Naive thymus-derived CD4-positive, alpha-beta T cell (primary cell): ENCODE data around the gene GAK. TPM values are rescaled to one million over a fixed set of nuclear protein-coding genes. Genes with fewer than 3 reads are reported as not detected.

Experiments used
- ATAC-seq: fragments of 150-1000 bp; cut with Tn5 transposase; 2 replicates; pipeline ENCODE4 v1.10.0; 2021; ENCODE audit warnings: mild to moderate bottlenecking, moderate library complexity
- CTCF ChIA-PET: fragments of 350-600 bp; sonication (Branson Sonifier 250); formaldehyde crosslinking; loops from one replicate; lab custom pipeline; 2021; ENCODE audit warnings: antibody characterized with exemption; lab: Charles Lee
- POLR2A ChIA-PET: fragments of 350-600 bp; sonication (Branson Sonifier 250); formaldehyde crosslinking; loops from one replicate; lab custom pipeline; 2021; ENCODE audit warnings: antibody characterized with exemption, inconsistent platforms; lab: Charles Lee
- DNase-seq, 9 donors: peaks; one replicate each; pipeline versions ENCODE4 v3.0.0 to v3.0.0-alpha.2; 2020 to 2022; ENCODE audit warnings: mixed read lengths in 1 of 9
- H3K27ac ChIP-seq: one replicate; pipeline ENCODE4 v1.7.0; 2013; ENCODE audit warnings: mild to moderate bottlenecking, low read depth, low read length, moderate library complexity
- H3K27me3 ChIP-seq, 2 donors: one replicate each; pipeline ENCODE4 v1.7.0; 2013; ENCODE audit warnings: low read length in 2 of 2, mild to moderate bottlenecking in 2 of 2, moderate library complexity in 2 of 2; ENCODE audit not compliant: control insufficient read depth in 2 of 2, insufficient read depth in 2 of 2
- H3K36me3 ChIP-seq, 3 experiments: 1 replicate in 2 of 3; 2 replicates in 1 of 3; pipeline ENCODE4 v1.7.0; 2013; ENCODE audit warnings: low read length in 3 of 3, mild to moderate bottlenecking in 3 of 3, moderate library complexity in 1 of 3; ENCODE audit not compliant: insufficient read depth in 3 of 3, control insufficient read depth in 2 of 3
- H3K4me1 ChIP-seq, 2 donors: one replicate each; pipeline ENCODE4 v1.7.0; 2013; ENCODE audit warnings: low read length in 2 of 2, mild to moderate bottlenecking in 2 of 2, moderate library complexity in 1 of 2; ENCODE audit not compliant: control insufficient read depth in 2 of 2, insufficient read depth in 2 of 2
- H3K4me3 ChIP-seq: 2 replicates; pipeline ENCODE4 v1.7.0; 2013; ENCODE audit warnings: mild to moderate bottlenecking, low read length
- H3K9me3 ChIP-seq, 3 experiments: 1 replicate in 2 of 3; 2 replicates in 1 of 3; pipeline ENCODE4 v1.7.0; 2013; ENCODE audit warnings: low read length in 3 of 3; ENCODE audit not compliant: control insufficient read depth in 2 of 3
- H3K27ac Mint-ChIP-seq, 9 donors: one replicate each; pipeline ENCODE4 v1.8.0; 2020 to 2022; ENCODE audit warnings: mixed read lengths in 9 of 9, mild to moderate bottlenecking in 8 of 9, moderate library complexity in 5 of 9, inconsistent platforms in 2 of 9
- H3K27me3 Mint-ChIP-seq, 5 donors: one replicate each; pipeline ENCODE4 v1.8.0; 2021 to 2022; ENCODE audit warnings: mixed read lengths in 5 of 5, mild to moderate bottlenecking in 1 of 5
- H3K36me3 Mint-ChIP-seq, 5 donors: one replicate each; pipeline ENCODE4 v1.8.0; 2020 to 2022; ENCODE audit warnings: mixed read lengths in 5 of 5, mild to moderate bottlenecking in 3 of 5, inconsistent platforms in 1 of 5
- H3K4me1 Mint-ChIP-seq, 7 donors: one replicate each; pipeline ENCODE4 v1.8.0; 2020 to 2022; ENCODE audit warnings: mixed read lengths in 7 of 7, mild to moderate bottlenecking in 3 of 7, inconsistent platforms in 1 of 7
- H3K4me3 Mint-ChIP-seq, 10 donors: one replicate each; pipeline ENCODE4 v1.8.0; 2020 to 2022; ENCODE audit warnings: mild to moderate bottlenecking in 10 of 10, mixed read lengths in 10 of 10, moderate library complexity in 6 of 10, inconsistent platforms in 2 of 10
- H3K9me3 Mint-ChIP-seq, 11 donors: one replicate each; pipeline ENCODE4 v1.8.0; 2020 to 2022; ENCODE audit warnings: mixed read lengths in 11 of 11, mild to moderate bottlenecking in 4 of 11, inconsistent platforms in 1 of 11, moderate library complexity in 1 of 11
- intact Hi-C, 2 donors: fragments of 100-400 bp; cut with micrococcal nuclease; formaldehyde crosslinking; loops; one replicate each; pipeline ENCODE4 v1.15.1; 2023
- polyA plus RNA-seq, 2 donors: library from polyadenylated mRNA; unstranded; fragments of 300-500 nt; fragmentation: Illumina TruSeq; gene quantifications; one replicate each; pipeline ENCODE4 v1.2.3, GENCODE V29; 2021
- total RNA-seq, 6 experiments: library from RNA in 5 of 6; stranded (reverse) in 5 of 6; gene quantifications; 1 replicate in 5 of 6; 2 replicates in 1 of 6; pipeline ENCODE4 v1.2.3 and lab custom pipeline; 2021 to 2026

The GAK gene
- total and polyA plus RNA-seq, 7 experiments from 2014 or later = 34.0 to 206 (median 170) TPM

- ChIA-PET POLR2A (no interaction called here), CTCF (no interaction called here)
- no peak for DNase-seq
- H3K27ac ChIP-seq = no peak overlapping the region
- no peaks in the 10 kb centered on the region for H3K27me3 ChIP-seq
- H3K4me1 ChIP-seq = no peaks in the 10 kb centered on the region
- intact Hi-C loops = no loop called here
- H3K4me1 Mint-ChIP-seq = peaks cover 0 to 6% (median 3%) of the 10 kb centered on the region in 7 donors
- peaks cover 7 to 42% (median 28%) of the 10 kb centered on the region in 5 donors for H3K36me3 Mint-ChIP-seq
- no peak overlapping the region for H3K27ac Mint-ChIP-seq
- peak; percentile 4 for ATAC-seq
- no peaks in the 10 kb centered on the region for H3K27me3 Mint-ChIP-seq
- no peak overlapping the region for H3K4me3 Mint-ChIP-seq
- peaks cover 0 to 97% (median 6%) of the 10 kb centered on the region in 3 experiments for H3K36me3 ChIP-seq
- H3K4me3 ChIP-seq = no peak overlapping the region
- H3K9me3 ChIP-seq = no peaks in the 10 kb centered on the region
- H3K9me3 Mint-ChIP-seq = peaks cover 0 to 7% (median 0%) of the 10 kb centered on the region in 11 donors
Observed at GRCh38 chr4:870951-871350, 61.2 kb downstream of the GAK start.

GRCh38 chr4:869776-870175, 62.3 kb downstream of the GAK start:
- POLR2A ChIA-PET = no interaction called here

GRCh38 chr4:868421-868820, 63.7 kb downstream of the GAK start:
- CTCF ChIA-PET = no interaction called here
- intact Hi-C loops = no loop called here

More at GRCh38 chr4:869776-870175, 62.3 kb downstream of the GAK start:
- no peaks in the 10 kb centered on the region for H3K9me3 ChIP-seq
- no peaks in the 10 kb centered on the region for H3K4me1 ChIP-seq
- peak overlapping the region in 1 of 9 donors; percentile 78 for H3K27ac Mint-ChIP-seq
- DNase-seq = no peak
- CTCF ChIA-PET = no interaction called here
- intact Hi-C loops = no loop called here
- no peak overlapping the region for H3K27ac ChIP-seq
- H3K27me3 ChIP-seq = no peaks in the 10 kb centered on the region
- H3K4me3 Mint-ChIP-seq = peak overlapping the region in 1 of 10 donors; percentile 21
- H3K4me3 ChIP-seq = no peak overlapping the region
- H3K36me3 ChIP-seq = peaks cover 0 to 97% (median 0%) of the 10 kb centered on the region in 3 experiments
- no peaks in the 10 kb centered on the region for H3K27me3 Mint-ChIP-seq
- ATAC-seq = no peak
- H3K36me3 Mint-ChIP-seq = peaks cover 7 to 31% (median 23%) of the 10 kb centered on the region in 5 donors
- peaks cover 0 to 7% (median 0%) of the 10 kb centered on the region in 11 donors for H3K9me3 Mint-ChIP-seq
- H3K4me1 Mint-ChIP-seq = peaks cover 0 to 4% (median 2%) of the 10 kb centered on the region in 7 donors

GRCh38 chr4:867526-868250, 64.4 kb downstream of the GAK start:
- no peak overlapping the region for H3K4me3 ChIP-seq
- H3K36me3 Mint-ChIP-seq = peaks cover 8 to 30% (median 19%) of the 10 kb centered on the region in 5 donors
- ATAC-seq = no peak
- peaks cover 0 to 96% (median 0%) of the 10 kb centered on the region in 3 experiments for H3K36me3 ChIP-seq
- H3K4me1 Mint-ChIP-seq = peaks cover 0 to 3% (median 0%) of the 10 kb centered on the region in 7 donors
- ChIA-PET CTCF (no interaction called here), POLR2A (no interaction called here)
- H3K4me3 Mint-ChIP-seq = no peak overlapping the region
- H3K27ac ChIP-seq = no peak overlapping the region
- no peak overlapping the region for H3K27ac Mint-ChIP-seq
- intact Hi-C loops = no loop called here
- H3K4me1 ChIP-seq = no peaks in the 10 kb centered on the region
- H3K27me3 Mint-ChIP-seq = no peaks in the 10 kb centered on the region
- H3K9me3 ChIP-seq = no peaks in the 10 kb centered on the region
- DNase-seq = no peak
- peaks cover 0 to 7% (median 0%) of the 10 kb centered on the region in 11 donors for H3K9me3 Mint-ChIP-seq
- H3K27me3 ChIP-seq = no peaks in the 10 kb centered on the region

More at GRCh38 chr4:868421-868820, 63.7 kb downstream of the GAK start:
- no peak overlapping the region for H3K27ac ChIP-seq
- ATAC-seq = no peak
- peaks cover 0 to 96% (median 0%) of the 10 kb centered on the region in 3 experiments for H3K36me3 ChIP-seq
- Mint-ChIP-seq H3K4me1 (peaks cover 0 to 3% (median 0%) of the 10 kb centered on the region in 7 donors), H3K9me3 (peaks cover 0 to 7% (median 0%) of the 10 kb centered on the region in 11 donors), H3K27me3 (no peaks in the 10 kb centered on the region), H3K4me3 (no peak overlapping the region), H3K36me3 (peaks cover 1 to 28% (median 13%) of the 10 kb centered on the region in 5 donors), H3K27ac (no peak overlapping the region)
- no peaks in the 10 kb centered on the region for H3K9me3 ChIP-seq
- H3K4me1 ChIP-seq = no peaks in the 10 kb centered on the region
- H3K27me3 ChIP-seq = no peaks in the 10 kb centered on the region
- no peak for DNase-seq
- H3K4me3 ChIP-seq = no peak overlapping the region
- POLR2A ChIA-PET = no interaction called here

GRCh38 chr4:866761-867390, 65.2 kb downstream of the GAK start:
- no peak overlapping the region for H3K4me3 Mint-ChIP-seq
- POLR2A ChIA-PET = no interaction called here
- no peaks in the 10 kb centered on the region for H3K27me3 Mint-ChIP-seq
- peaks cover 0 to 93% (median under 1%) of the 10 kb centered on the region in 3 experiments for H3K36me3 ChIP-seq
- H3K9me3 ChIP-seq = no peaks in the 10 kb centered on the region
- no peaks in the 10 kb centered on the region for H3K27me3 ChIP-seq
- DNase-seq = no peak
- H3K9me3 Mint-ChIP-seq = peaks cover 0 to 7% (median 0%) of the 10 kb centered on the region in 11 donors
- no peak for ATAC-seq
- H3K4me1 ChIP-seq = no peaks in the 10 kb centered on the region
- no peak overlapping the region for H3K4me3 ChIP-seq
- H3K27ac Mint-ChIP-seq = no peak overlapping the region
- H3K4me1 Mint-ChIP-seq = peaks cover 0 to 3% (median 0%) of the 10 kb centered on the region in 7 donors
- H3K36me3 Mint-ChIP-seq = peaks cover 11 to 35% (median 24%) of the 10 kb centered on the region in 5 donors
- H3K27ac ChIP-seq = no peak overlapping the region
- intact Hi-C loops = no loop called here
- CTCF ChIA-PET = no interaction called here

GRCh38 chr4:866068-866760, 65.9 kb downstream of the GAK start:
- intact Hi-C loops = no loop called here
- CTCF ChIA-PET = no interaction called here
- Mint-ChIP-seq H3K4me1 (peaks cover 0 to 3% (median 0%) of the 10 kb centered on the region in 7 donors), H3K27me3 (no peaks in the 10 kb centered on the region), H3K4me3 (no peak overlapping the region), H3K9me3 (peaks cover 0 to 7% (median 0%) of the 10 kb centered on the region in 11 donors), H3K36me3 (peaks cover 11 to 37% (median 27%) of the 10 kb centered on the region in 5 donors), H3K27ac (peak overlapping the region in 1 of 9 donors; percentile 13)
- ATAC-seq (no peak), DNase-seq (no peak)
- Histone ChIP-seq H3K27me3 (no peaks in the 10 kb centered on the region), H3K4me1 (no peaks in the 10 kb centered on the region), H3K27ac (no peak overlapping the region), H3K36me3 (peaks cover 4 to 93% (median 4%) of the 10 kb centered on the region in 3 experiments), H3K4me3 (no peak overlapping the region), H3K9me3 (no peaks in the 10 kb centered on the region)
- POLR2A ChIA-PET = no interaction called here
